Inflammatory macrophage treated with lipopolysaccharide for 1 hour (primary cell): Measurements from ENCODE around the gene LRIT2.
"Not testable (repeated sequence)": the region's sequence is repeated elsewhere in the genome, so short reads cannot be mapped to it uniquely, and the experiment has no call there.

ENCODE experiments used
- DNase-seq, 2 donors: peaks; one replicate each; pipeline ENCODE4 v3.0.0-alpha.2; 2020 to 2022

LRIT2 gene

DNA sequence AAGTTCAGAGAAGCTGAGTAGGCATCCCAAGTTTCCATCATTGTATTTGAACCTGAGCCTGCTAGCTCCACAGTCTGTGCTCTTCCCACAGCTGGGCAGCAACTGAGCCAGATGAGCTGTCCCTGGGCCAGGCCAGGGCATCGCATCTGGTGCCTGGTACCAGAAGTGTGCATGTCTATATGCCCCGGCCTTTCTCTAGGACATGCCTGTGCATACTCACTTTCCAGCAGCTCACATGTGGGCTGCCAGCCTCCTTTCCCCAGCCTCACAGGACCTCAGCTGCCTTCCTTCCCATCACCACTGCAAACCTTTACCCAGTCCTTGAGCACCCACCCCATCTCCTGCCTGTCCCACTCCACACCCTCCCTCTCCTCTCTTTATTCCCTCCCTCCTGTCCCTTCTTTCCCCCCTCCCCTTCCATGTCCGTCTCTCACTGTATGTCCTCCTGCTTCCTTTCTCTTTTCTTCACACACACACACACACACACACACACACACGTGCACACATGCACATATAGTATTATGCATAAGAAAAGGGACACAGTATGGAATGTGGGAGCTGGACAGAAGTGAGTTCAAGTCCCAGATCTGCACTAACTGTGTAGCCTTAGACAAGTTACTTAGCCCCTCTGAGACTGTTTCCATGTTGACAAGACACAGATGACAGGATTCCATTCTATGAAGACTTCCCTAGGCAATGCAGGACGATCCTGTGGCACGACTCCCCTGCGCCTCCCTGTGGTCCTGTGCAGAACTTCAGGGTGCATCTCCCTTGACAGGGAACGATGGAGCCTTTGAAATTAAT, 20.1 kb downstream of the LRIT2 start:
- peak; percentile 30 to 80 for DNase-seq

GRCh38 chr10:84204610-84205009, 20.7 kb downstream of the LRIT2 start:
- DNase-seq: no peak

- DNase-seq: no peak
Observed at GRCh38 chr10:84204122-84204521, 21.2 kb downstream of the LRIT2 start.

DNA sequence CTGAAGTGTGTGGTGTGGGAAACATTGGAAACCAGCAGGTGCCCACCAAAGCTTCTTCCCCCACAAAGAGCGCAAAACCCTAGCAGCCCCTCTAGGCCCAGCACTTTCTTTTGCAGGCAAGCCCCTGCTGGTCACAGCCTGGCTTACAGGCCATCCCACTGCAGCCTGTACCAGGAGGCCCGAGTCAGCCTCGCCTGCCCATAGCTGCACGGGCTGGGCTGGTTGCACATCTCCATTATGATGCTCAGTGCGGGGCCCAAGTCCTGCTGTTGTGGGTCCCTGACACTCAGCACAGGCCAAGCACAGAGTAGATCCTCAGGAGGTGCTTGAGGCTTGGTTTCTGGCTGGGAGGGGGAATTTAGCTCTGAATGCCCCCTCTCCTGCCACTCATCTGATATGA, 23.0 kb downstream of the LRIT2 start:
- DNase-seq: no peak

GRCh38 chr10:84201682-84202081, 23.7 kb downstream of the LRIT2 start:
- no peak for DNase-seq

DNA sequence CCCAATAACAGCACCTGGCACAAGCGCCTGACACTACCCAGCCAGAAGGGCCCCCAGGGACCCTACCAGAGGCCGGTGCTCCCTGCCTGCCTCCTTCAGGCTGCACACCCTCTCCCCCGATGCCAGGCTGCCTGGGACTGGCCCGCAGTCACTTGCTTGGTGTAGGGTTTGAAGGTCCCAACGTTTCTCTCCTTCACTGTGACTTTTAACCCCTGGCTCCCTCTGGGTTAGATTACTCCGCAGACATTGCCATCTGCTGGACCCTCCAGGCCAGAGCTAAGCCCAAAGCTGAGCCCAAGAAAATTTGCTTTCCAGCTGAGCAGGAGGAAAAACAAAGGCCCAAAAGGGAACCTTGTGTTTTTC, 24.1 kb downstream of the LRIT2 start:
- no peak for DNase-seq

GRCh38 chr10:84200537-84201243, 24.7 kb downstream of the LRIT2 start:
- DNase-seq: no peak

DNA sequence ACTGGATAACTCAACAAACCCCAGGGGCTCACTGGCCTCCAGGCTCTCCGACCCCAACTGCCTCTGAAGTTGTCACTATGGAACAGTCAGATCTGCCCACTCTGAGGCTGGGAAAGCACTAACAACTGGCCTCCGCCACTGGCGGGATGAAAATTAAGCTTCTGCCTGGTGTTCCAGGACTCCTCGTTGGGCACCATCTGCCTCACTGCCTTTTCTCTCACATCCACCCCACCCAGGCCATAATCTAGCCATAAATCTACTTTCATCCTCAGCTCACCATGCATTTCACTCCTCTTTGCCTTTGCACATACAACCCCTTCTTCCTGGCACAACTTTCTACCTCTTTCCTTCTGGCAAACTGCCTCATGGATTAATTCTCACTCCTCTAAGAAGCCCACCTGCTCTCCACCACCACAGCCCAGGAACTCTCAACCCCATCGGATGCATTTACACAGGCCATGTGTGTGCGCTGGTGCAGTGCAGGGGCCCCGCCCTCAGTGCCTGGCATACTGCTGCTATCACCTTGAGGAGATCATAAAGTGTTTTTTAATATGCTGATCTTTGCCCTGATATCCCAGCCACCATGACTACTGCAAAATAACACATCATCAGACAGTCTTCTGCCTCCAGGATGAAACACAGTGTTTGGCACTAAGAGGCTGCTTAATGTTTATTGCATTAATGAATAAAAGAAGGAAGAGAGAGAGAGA, 27.0 kb downstream of the LRIT2 start:
- no peak for DNase-seq

DNA sequence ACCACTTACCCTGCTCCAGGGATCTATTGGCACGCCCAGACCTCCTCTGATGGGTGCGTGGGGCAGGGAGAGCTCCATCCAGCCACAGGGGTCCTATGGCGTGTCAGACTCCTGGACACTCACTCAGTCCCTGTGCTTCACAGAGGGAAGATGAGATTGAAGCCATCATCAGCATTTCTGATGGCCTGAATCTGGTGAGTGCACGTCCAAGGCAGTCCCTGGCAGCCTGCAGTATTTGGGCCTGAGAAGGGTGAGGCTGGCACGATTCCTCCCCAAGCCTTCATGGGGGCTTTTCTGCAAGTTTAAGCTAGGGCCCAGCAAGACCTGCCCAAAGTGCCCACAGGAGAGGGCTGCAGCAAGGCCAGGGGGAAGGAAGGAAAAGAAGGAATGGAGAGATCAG, 27.7 kb downstream of the LRIT2 start:
- DNase-seq: no peak

DNA sequence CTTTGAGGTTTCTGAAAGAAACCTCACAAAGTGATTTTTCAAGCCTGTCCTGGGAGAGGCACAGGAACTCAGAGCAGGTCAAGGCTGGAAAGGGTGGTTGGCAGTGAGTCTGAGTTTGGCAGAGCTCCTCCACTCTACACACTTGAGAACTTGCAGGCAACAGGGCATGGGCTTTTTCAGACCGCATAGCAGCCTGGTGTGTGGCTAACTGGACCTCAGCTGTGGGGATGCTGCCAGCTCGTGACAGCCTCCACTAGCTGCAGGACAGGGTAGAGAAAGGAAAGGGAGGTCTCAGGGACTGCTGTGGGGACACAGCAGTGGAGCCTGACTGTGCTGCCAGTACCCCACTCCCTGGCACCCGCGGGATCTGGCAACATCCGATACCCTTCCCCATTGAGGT, 28.4 kb downstream of the LRIT2 start:
- no peak for DNase-seq

DNA sequence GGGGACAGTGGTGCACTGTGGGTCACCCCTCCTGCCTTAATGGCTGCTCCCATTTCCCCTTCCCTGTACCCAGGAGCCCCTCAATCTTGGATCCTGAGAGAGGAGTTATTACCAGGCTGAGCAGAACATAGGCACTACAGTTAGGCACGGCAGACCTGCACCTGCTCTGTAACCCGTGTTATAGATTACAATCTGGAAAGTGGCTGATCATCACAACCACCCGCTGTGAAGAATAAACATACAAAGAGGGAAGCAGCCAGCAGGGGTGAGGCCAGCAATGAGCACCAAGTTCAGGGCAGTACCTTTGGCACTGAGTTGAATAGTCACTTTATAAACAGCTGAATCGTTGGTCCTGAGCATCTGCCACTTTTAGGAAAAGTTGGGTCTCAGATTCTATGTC, 29.3 kb downstream of the LRIT2 start:
- DNase-seq: no peak

DNA sequence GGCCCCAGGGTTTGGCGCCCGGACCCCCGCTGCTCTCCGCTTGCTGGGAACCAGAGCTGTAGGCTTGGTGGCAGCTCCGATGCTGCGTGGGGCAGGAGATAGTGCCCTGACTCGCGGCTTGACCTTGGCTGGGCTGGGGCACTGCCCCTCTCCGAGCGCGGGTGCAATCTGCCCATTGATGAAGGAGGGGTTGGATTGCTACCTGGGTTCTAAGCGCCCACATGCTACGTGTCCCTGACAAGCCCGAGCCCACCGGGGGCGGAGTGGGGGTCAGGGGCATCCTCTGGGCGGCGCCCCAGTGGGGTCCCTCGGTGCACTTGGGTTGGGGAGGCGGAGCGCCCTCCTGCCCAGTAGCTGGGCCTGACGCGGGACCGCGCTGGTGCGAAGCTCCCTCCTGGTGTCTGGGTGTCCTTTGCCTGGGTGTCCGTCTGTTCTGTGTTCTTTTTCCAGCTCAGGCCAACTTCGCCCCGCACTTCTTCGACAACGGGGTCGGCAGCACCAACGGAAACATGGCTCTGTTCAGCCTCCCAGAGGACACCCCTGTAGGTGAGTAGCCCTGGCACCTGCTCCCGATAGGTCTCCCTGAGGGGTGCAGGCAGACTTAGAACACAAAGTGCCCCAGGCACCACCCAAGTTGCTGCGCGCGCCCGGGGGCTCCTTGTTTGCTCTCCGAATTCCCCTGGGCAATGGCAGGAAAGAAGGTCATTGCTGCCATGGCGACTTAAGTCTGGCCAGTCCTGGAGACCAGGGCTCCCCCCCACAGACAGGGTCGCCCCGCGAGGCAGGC, 30.1 kb downstream of the LRIT2 start:
- DNase-seq: no peak

DNA sequence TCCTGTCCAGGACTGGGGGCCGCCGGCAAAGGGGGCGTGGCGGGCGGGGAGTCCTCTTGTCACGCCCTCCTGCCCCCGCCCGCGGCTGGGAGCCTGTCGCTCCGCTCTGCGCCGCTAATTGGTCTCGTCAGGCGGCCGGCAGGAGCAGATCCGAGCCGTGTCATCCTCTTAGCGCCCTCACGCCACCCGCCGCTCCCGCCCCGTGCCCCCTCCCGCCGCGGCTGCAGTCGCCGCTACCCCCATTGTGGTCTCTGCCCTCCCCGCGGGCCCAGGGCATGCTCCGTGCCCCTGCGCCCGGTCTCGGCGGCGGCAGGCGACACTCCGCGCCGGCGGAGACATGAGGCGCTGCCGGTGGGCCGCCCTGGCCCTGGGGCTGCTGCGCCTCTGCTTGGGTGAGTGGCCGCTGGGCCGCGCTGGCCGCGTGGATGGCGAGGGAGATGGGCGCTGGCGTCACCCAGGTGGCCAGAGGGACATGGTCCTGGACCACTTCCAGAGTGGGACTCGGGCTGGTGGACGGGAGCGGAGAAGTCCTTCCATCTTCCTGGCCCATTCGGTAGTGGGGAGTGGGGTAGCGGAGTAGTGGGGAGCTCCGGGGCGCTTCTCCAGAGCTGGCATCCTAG, 30.8 kb downstream of the LRIT2 start, which contains the start of gene CDHR1:
Gene CDHR1 (plus strand): TSS at position 114 of the 620 bp plus-strand sequence. CDS start 224 bp downstream, at position 338.
- DNase-seq: no peak

DNA sequence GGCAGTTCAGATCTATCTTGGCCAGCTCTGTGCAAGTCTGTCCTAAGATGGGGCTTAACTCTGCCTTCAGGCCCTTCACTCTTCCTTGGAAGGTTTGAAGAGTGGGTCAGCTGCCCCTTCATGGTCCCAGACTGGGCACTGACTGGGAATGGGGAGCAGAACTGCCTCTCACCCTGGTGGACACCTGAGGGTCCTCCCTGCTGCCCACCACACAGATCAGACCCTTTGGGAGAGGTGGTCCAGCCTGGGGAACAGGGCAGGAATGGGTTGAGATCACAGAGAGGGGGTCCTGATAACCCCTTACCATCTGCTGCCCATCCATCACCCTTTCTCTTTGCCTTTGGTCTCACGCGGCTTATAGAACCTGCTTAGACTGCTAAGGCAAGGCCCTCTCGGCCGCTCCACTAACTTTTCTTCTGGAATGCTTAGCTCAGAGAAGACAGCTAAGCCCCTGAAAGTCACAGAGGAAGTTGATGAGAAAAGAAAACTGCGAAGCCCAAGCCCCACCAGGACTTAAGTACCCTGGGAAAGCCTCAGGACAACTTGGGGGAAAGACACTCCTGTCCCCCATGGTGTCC, 31.4 kb downstream of the LRIT2 start:
- no peak for DNase-seq

DNA sequence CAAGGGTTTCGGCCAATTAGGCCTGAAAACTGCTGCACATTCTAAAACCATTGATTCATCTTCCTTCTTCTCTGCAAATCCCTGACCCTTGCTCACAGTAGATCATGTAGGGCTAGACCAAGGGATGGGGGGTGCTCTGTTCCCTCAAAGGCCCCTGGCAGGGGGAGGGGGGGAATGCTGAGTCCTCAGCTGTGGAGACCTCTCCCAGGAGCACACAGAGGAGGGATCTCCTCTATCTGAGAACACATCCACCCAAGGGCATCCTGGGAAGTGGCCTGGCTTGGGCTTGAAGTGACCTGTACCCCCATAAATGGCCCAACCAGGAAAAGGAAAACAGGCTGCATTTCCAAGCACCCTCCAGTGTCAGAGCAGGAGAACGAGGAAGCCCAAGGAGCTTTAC, 32.0 kb downstream of the LRIT2 start:
- no peak for DNase-seq

DNA sequence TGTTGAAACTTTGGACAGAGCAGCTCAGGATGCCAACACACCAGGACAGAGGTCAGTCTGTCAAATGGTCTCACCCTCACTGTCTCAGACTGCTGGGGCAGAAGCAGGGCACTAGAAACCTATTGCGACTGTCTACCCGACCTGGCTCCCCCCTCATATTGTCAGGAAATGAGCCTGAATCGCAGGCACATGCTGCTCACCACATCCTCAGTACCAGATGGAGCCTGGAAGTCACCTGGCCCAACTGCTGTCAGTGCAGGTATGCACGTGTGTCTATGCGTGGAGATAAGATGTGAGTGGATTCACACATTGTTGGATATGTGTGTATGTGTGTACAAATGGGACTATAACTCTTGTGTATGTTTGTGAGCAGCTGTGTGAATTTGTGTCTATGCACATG, 34.2 kb downstream of the LRIT2 start:
- DNase-seq: no peak

- DNase-seq: no peak
Observed at GRCh38 chr10:84190621-84191020, 34.7 kb downstream of the LRIT2 start.

DNA sequence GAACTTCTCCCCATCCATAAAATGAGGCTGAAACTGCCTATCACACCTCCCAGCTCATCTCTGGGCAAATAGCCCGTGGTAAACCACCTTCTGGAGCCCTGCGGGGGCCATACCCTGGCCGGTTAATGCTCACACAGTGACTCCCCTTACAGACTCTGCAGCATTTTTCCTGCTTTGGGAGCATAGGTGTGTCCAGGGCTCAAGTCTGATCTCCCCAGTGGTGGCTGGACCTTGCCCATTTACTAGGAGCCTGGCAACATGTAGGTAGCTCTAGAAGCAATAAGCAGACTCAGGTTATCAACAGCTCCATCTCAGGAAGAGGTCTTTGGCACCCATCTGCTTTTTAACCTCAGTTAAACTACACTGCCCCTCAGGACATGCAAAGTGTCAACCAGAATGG, 36.5 kb downstream of the LRIT2 start:
- no peak for DNase-seq

DNA sequence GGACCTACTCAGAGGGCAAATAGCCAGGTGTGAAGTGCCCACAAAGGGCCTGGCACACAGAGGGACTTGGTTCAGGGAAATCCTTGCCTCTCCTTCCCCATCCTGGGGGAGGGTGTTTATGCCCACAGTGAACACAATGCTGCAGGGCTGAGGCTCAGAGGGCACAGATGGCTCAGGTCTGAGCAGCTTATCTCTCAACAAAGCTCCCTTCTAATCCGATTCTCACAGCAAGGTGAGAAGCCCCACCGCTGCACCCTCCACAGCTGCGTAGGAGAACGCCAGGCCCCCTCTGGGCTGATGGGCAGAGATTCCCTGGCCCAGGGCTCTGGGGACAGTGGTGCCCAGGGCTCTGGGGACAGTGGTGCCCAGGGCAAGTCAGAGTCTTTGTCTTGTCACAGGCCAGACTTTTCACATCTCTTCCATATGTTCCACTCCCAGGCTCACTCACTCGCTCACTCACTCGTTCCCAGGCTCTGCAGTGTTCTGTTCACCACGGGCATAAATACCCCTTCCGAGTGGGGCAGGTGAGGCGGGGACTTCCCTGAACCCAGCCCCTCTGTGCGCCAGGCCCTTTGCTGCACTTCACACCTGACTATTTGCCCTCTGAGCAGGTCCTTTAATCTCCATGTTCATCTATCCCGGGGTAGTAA, 39.7 kb downstream of the LRIT2 start:
- DNase-seq: no peak

GRCh38 chr10:84184517-84184916, 40.8 kb downstream of the LRIT2 start:
- DNase-seq: no peak

DNA sequence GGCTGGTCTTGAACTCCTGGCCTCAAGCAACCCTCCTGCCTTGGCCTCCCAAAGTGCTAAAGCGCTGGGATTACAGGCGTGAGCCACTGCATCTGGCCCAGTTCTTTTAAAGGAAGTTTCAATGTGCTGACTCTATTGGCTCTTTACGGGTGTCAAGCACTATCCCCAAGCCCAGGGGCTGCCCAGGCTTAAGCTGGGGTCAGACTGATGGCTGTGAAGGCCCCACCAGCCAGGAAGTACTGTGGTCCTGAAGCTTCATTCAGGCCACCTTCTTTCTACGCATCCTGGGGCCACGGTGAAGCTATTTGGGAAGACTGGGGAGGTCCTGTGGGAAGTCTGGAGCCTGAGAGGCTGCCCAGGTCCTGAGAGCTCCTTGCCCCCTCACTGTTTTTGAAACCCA, 43.7 kb downstream of the LRIT2 start:
- no peak for DNase-seq

GRCh38 chr10:84180386-84180785, 45.0 kb downstream of the LRIT2 start:
- DNase-seq: not testable (repeated sequence)
